Epithelial cell of esophagus (primary cell): ENCODE results near the gene TRIM8.

ENCODE experiments used
- DNase-seq: peaks from one replicate; pipeline ENCODE4 v3.0.0; 2010; ENCODE audit warnings: low read depth
- H3K4me3 ChIP-seq: 2 replicates; pipeline ENCODE4 v1.5.1; 2011; ENCODE audit warnings: mild to moderate bottlenecking, low read length, control low read depth
- CTCF ChIP-seq: IDR thresholded peaks from 2 replicates; pipeline ENCODE4 v1.5.1; 2011; ENCODE audit warnings: low read depth, mild to moderate bottlenecking, low read length, control low read depth, inconsistent platforms; ENCODE audit not compliant: insufficient read depth; ENCODE audit errors: missing control alignments

TRIM8 gene

GRCh38 chr10:102644066-102644645 is at the start of gene TRIM8:
Gene TRIM8, plus strand, starts transcription at chr10:102644479. Its CDS starts 139 bp downstream, at chr10:102644618.
- DNase-seq = peak; percentile 57
- peak within 1 kb of the TSS; percentile 91 for H3K4me3 ChIP-seq
- TF ChIP-seq CTCF = no peak

- TF ChIP-seq CTCF = no peak
Observed at GRCh38 chr10:102595293-102595692, 49.0 kb upstream of the TRIM8 start.

GRCh38 chr10:102595897-102596296 is 48.4 kb upstream of the TRIM8 start:
- H3K4me3 ChIP-seq = no peak overlapping the region
- TF ChIP-seq CTCF = no peak
- DNase-seq = no peak

More at GRCh38 chr10:102595293-102595692, 49.0 kb upstream of the TRIM8 start:
- no peak overlapping the region for H3K4me3 ChIP-seq
- DNase-seq = no peak

- DNase-seq = peak; percentile 75
- TF ChIP-seq CTCF = peak; percentile 96
- no peak overlapping the region for H3K4me3 ChIP-seq
Observed at GRCh38 chr10:102596506-102596971, 47.7 kb upstream of the TRIM8 start.

- DNase-seq = no peak
- no peak overlapping the region for H3K4me3 ChIP-seq
- no peak for TF ChIP-seq CTCF
Observed at GRCh38 chr10:102597131-102597991, 46.9 kb upstream of the TRIM8 start.

- DNase-seq = no peak
- no peak overlapping the region for H3K4me3 ChIP-seq
- no peak for TF ChIP-seq CTCF
Observed at GRCh38 chr10:102598243-102598642, 46.0 kb upstream of the TRIM8 start.
